Natural killer cell (primary cell): Measurements from ENCODE around the gene KLK6. TPM values are rescaled to one million over a fixed set of nuclear protein-coding genes. Genes with fewer than 3 reads are reported as not detected.

Source experiments
- ATAC-seq, 3 donors: fragments of 150-1000 bp in 2 of 3; fragments of 200-7000 bp in 1 of 3; cut with Tn5 transposase; 1 replicate in 1 of 3; 2 replicates in 2 of 3; pipeline ENCODE4 v1.10.0; 2021; ENCODE audit warnings: mild to moderate bottlenecking in 2 of 3, moderate library complexity in 2 of 3
- DNase-seq, 2 donors: peaks; one replicate each; pipeline versions ENCODE4 v3.0.0 to v3.0.0-alpha.2; 2013 to 2021; ENCODE audit warnings: mixed read lengths in 1 of 2
- H3K27ac ChIP-seq: one replicate; pipeline ENCODE4 v1.5.1; 2013; ENCODE audit warnings: mild to moderate bottlenecking, low read length
- H3K27me3 ChIP-seq: one replicate; pipeline ENCODE4 v1.6.1; 2013; ENCODE audit warnings: low read length; ENCODE audit not compliant: control insufficient read depth, insufficient read depth
- H3K36me3 ChIP-seq: one replicate; pipeline ENCODE4 v1.6.1; 2013; ENCODE audit warnings: low read length; ENCODE audit not compliant: control insufficient read depth, insufficient read depth
- H3K4me1 ChIP-seq: one replicate; pipeline ENCODE4 v1.6.1; 2013; ENCODE audit warnings: low read length; ENCODE audit not compliant: control insufficient read depth, insufficient read depth
- H3K4me3 ChIP-seq: one replicate; pipeline ENCODE4 v1.5.1; 2013; ENCODE audit warnings: low read length
- H3K9me3 ChIP-seq: one replicate; pipeline ENCODE4 v1.6.1; 2013; ENCODE audit warnings: low read length; ENCODE audit not compliant: control insufficient read depth, insufficient read depth
- H3K27ac Mint-ChIP-seq, 2 donors: one replicate each; pipeline ENCODE4 v1.8.0; 2022; ENCODE audit warnings: mild to moderate bottlenecking in 2 of 2, mixed read lengths in 2 of 2, moderate library complexity in 1 of 2
- H3K27me3 Mint-ChIP-seq, 2 donors: one replicate each; pipeline ENCODE4 v1.8.0; 2022; ENCODE audit warnings: low read depth in 2 of 2, mixed read lengths in 2 of 2
- H3K36me3 Mint-ChIP-seq: one replicate; pipeline ENCODE4 v1.8.0; 2022; ENCODE audit warnings: mixed read lengths
- H3K4me1 Mint-ChIP-seq, 2 donors: one replicate each; pipeline ENCODE4 v1.8.0; 2022; ENCODE audit warnings: mixed read lengths in 2 of 2
- H3K4me3 Mint-ChIP-seq: one replicate; pipeline ENCODE4 v1.8.0; 2022; ENCODE audit warnings: mild to moderate bottlenecking, moderate library complexity, mixed read lengths
- H3K9me3 Mint-ChIP-seq, 2 donors: one replicate each; pipeline ENCODE4 v1.8.0; 2022; ENCODE audit warnings: mixed read lengths in 2 of 2
- CTCF ChIP-seq: fragments of 200-600 bp; IDR thresholded peaks from one replicate; pipeline ENCODE4 v1.8.0; 2022; ENCODE audit warnings: antibody characterized with exemption
- WGBS: methylation state at CpG from one replicate; pipeline ENCODE4 v1.1.7; 2013; ENCODE audit warnings: missing lambda C conversion rate; ENCODE audit not compliant: insufficient coverage; 5-methylcytosine and 5-hydroxymethylcytosine counted together
- intact Hi-C: fragments of 100-400 bp; cut with micrococcal nuclease; formaldehyde crosslinking; loops from one replicate; pipeline ENCODE4 v1.14.2; 2022
- total RNA-seq, 4 donors: library from RNA; stranded (reverse); fragments of 120-200 nt in 1 of 4; gene quantifications; one replicate each; pipeline versions ENCODE4 v1.2.3 to v1.2.4, GENCODE V29; 2013 to 2022

Gene KLK6
- total RNA-seq, 3 donors from 2014 or later (not counting 1 experiment from before 2014, with no cell fraction given): not detected

DNA sequence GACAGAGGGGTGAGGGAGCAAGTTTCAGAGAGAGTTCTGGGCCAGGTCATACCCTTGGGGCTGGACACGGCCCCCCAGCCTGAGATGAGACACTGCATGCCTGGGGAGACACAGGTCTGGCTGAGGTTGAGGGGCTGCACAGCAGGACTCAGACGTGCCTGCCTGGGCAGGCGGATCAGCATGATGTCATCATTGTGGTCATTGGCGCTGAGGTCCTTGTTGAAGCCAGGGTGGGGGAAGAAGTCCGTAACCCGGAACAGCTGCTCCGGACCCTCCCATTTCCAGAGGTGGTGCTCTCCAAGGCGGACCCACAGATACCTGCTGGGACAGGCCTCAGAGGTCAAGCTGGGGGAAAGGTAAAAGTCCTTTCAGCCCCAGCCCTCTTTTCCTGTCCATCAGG lies 37.0 kb upstream of the KLK6 start:
- H3K27me3 ChIP-seq: no peaks in the 10 kb centered on the region
- no peaks in the 10 kb centered on the region for H3K9me3 ChIP-seq
- H3K27ac ChIP-seq: no peak overlapping the region
- Mint-ChIP-seq H3K4me3 (no peak overlapping the region), H3K27me3 (peaks cover 40 to 48% of the 10 kb centered on the region in 2 donors), H3K9me3 (no peaks in the 10 kb centered on the region), H3K4me1 (peaks cover 0 to 6% of the 10 kb centered on the region in 2 donors), H3K27ac (no peak overlapping the region), H3K36me3 (no peaks in the 10 kb centered on the region)
- no peak for TF ChIP-seq CTCF
- DNase-seq (no peak), ATAC-seq (no peak)
- intact Hi-C loops: no loop called here
- no peaks in the 10 kb centered on the region for H3K4me1 ChIP-seq
- H3K4me3 ChIP-seq: no peak overlapping the region
- H3K36me3 ChIP-seq: no peaks in the 10 kb centered on the region
- WGBS: 44% methylated on average over 8 of the region's 8 CpGs

DNA sequence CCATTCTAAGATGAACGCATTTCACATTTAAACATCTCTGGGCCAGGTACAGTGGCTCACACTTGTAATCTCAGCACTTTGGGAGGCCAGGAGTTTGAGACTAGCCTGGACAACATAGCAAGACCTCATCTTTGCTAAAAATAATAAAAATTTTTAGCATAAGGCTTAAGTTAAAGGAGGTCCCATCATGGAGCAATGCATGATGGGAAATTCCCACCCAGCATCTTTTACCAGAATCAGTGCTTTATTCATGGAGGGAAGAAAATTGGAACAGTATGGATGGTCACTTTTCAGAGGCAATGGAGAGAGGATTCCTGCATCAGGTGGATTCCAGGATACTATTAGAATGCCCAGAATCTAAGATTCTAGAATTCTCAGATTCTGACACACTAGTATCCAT lies 35.9 kb upstream of the KLK6 start:
- Histone ChIP-seq H3K27ac (no peak overlapping the region), H3K4me3 (no peak overlapping the region), H3K27me3 (peaks cover 5% of the 10 kb centered on the region), H3K9me3 (no peaks in the 10 kb centered on the region), H3K4me1 (no peaks in the 10 kb centered on the region), H3K36me3 (no peaks in the 10 kb centered on the region)
- TF ChIP-seq CTCF: no peak
- Mint-ChIP-seq H3K4me1 (peaks cover 0 to 6% of the 10 kb centered on the region in 2 donors), H3K9me3 (no peaks in the 10 kb centered on the region), H3K27me3 (peaks cover 40 to 44% of the 10 kb centered on the region in 2 donors), H3K36me3 (no peaks in the 10 kb centered on the region), H3K27ac (no peak overlapping the region), H3K4me3 (no peak overlapping the region)
- intact Hi-C loops: no loop called here
- ATAC-seq: no peak
- 88% methylated on average over 1 of the region's 1 CpG for WGBS
- DNase-seq: no peak

GRCh38 chr19:51003316-51003715 lies 33.9 kb upstream of the KLK6 start:
- Histone ChIP-seq H3K27me3 (peaks cover 5% of the 10 kb centered on the region), H3K4me1 (no peaks in the 10 kb centered on the region), H3K9me3 (no peaks in the 10 kb centered on the region), H3K4me3 (no peak overlapping the region), H3K36me3 (no peaks in the 10 kb centered on the region), H3K27ac (no peak overlapping the region)
- no peak overlapping the region for H3K27ac Mint-ChIP-seq
- intact Hi-C loops: no loop called here
- H3K9me3 Mint-ChIP-seq: no peaks in the 10 kb centered on the region
- peaks cover 0 to 6% of the 10 kb centered on the region in 2 donors for H3K4me1 Mint-ChIP-seq
- 64% methylated on average over 7 of the region's 7 CpGs for WGBS
- H3K36me3 Mint-ChIP-seq: no peaks in the 10 kb centered on the region
- no peak for ATAC-seq
- TF ChIP-seq CTCF: no peak
- DNase-seq: no peak
- no peak overlapping the region for H3K4me3 Mint-ChIP-seq
- peaks cover 40 to 41% of the 10 kb centered on the region in 2 donors for H3K27me3 Mint-ChIP-seq
